ENCODE measurements around the gene CEP162. TPM values are rescaled to one million over a fixed set of nuclear protein-coding genes. Genes with fewer than 3 reads are reported as not detected.

CEP162 gene
- total and polyA plus RNA-seq, 10 of the 15 experiments (the other 5 are each of a cell fraction or from before 2014, with no cell fraction given): 2.7 to 7.9 (median 4.5) TPM

DNA sequence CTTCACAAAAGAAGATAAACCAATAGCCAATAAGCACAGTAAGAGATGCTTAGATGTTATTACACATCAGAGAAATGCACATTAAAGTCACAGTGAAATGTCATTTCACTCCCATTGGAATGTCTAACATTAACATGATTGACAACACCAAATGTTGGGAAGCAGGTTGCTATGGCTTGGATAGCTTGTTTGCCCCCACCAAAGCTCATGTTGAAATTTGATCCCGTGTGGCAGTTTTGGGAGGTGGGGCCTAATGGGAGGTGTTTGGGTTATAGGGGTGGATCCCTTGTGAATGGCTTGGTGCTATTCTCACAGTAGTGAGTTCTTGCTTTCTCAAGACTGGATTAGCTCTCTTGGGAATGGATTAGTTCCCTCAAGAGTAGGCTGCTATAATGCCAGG is 149.1 kb downstream of the CEP162 start:
- Histone ChIP-seq H3K27ac (ENCODE audit: control insufficient read depth, insufficient read depth) (no peak overlapping the region), H3K4me1 (ENCODE audit: control insufficient read depth, insufficient read depth, low read length) (no peaks in the 10 kb centered on the region), H3K36me3 (ENCODE audit: control insufficient read depth in 2 of 2, insufficient read depth in 2 of 2, low read length in 1 of 2) (no peaks in the 10 kb centered on the region), H3K9ac (ENCODE audit: control insufficient read depth, insufficient read depth, low read length) (no peak overlapping the region), H3K27me3 (replicated peaks in 1 of 2; ENCODE audit: control insufficient read depth in 2 of 2, insufficient read depth in 2 of 2, low read length in 1 of 2) (no peaks in the 10 kb centered on the region), H2AFZ (ENCODE audit: control insufficient read depth, low read depth, low read length) (no peak overlapping the region), H4K20me1 (ENCODE audit: control insufficient read depth, insufficient read depth) (no peaks in the 10 kb centered on the region), H3K4me2 (ENCODE audit: control insufficient read depth, insufficient read depth) (no peak overlapping the region), H3K4me3 (no peak overlapping the region), H3K79me2 (ENCODE audit: control insufficient read depth, insufficient read depth, low read length) (no peaks in the 10 kb centered on the region), H3K9me3 (replicated peaks; ENCODE audit: control insufficient read depth, insufficient read depth, low read length) (no peaks in the 10 kb centered on the region)
- TF ChIP-seq FOXM1 (IDR thresholded peaks at IDR 0.05; ENCODE audit: low read depth, low read length): no peak
- TF ChIP-seq SUPT20H (IDR thresholded peaks at IDR 0.05; ENCODE audit: borderline replicate concordance, control insufficient read depth, low read depth, low read length): no peak
- no peak for TF ChIP-seq BCL11A (IDR thresholded peaks at IDR 0.05; ENCODE audit: low read depth, low read length)
- TF ChIP-seq MTA2 (IDR thresholded peaks at IDR 0.05; ENCODE audit: low read depth): no peak
- ChIA-PET POLR2A (no interaction called here), SMC1A (ENCODE audit: uncharacterized antibody, unreplicated experiment) (no interaction called here), CTCF (no interaction called here), RAD21 (ENCODE audit: unreplicated experiment) (no interaction called here)
- ATAC-seq: no peak
- no TSS peak for BruUV-seq (replicated peaks)
- in situ Hi-C loops (cut with MboI) (no loop called here), intact Hi-C loops (cut with micrococcal nuclease; ENCODE audit: unreplicated experiment) (no loop called here)
- FAIRE-seq: no peak
- no peak for DNase-seq (ENCODE audit: low read depth, low spot score)
- WGBS (ENCODE audit: insufficient coverage, insufficient replicate concordance, low lambda C conversion rate, missing lambda C conversion rate): 100% methylated on average over 1 of the region's 1 CpG

DNA sequence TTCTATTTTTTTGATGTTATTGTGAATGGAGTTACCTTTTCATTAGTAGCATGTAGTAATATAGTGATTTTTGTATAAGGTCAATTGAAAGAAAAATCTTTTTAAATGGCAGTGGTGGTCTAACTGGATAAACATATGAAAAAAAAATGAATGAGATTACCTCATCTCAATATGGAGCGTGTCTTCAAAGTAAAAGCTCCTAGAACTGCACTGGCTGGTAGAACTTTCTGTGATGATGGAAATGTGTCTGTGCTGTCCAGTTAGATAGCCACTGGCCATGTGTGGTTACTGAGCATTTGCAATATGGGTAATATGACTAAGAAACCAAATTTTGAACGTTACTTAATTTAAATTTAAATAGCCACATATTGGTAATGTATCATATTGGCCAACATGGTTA is 149.8 kb downstream of the CEP162 start:
- FAIRE-seq (no peak), DNase-seq (ENCODE audit: low read depth, low spot score) (no peak), ATAC-seq (no peak)
- WGBS (ENCODE audit: insufficient coverage, insufficient replicate concordance, low lambda C conversion rate, missing lambda C conversion rate): 0% methylated on average over 2 of the region's 2 CpGs
- Histone ChIP-seq H2AFZ (ENCODE audit: control insufficient read depth, low read depth, low read length) (no peak overlapping the region), H3K4me3 (no peak overlapping the region), H3K4me2 (ENCODE audit: control insufficient read depth, insufficient read depth) (no peak overlapping the region), H3K36me3 (ENCODE audit: control insufficient read depth in 2 of 2, insufficient read depth in 2 of 2, low read length in 1 of 2) (no peaks in the 10 kb centered on the region), H3K27me3 (replicated peaks in 1 of 2; ENCODE audit: control insufficient read depth in 2 of 2, insufficient read depth in 2 of 2, low read length in 1 of 2) (no peaks in the 10 kb centered on the region), H3K27ac (ENCODE audit: control insufficient read depth, insufficient read depth) (no peak overlapping the region), H3K9me3 (replicated peaks; ENCODE audit: control insufficient read depth, insufficient read depth, low read length) (no peaks in the 10 kb centered on the region), H3K9ac (ENCODE audit: control insufficient read depth, insufficient read depth, low read length) (no peak overlapping the region), H4K20me1 (ENCODE audit: control insufficient read depth, insufficient read depth) (no peaks in the 10 kb centered on the region), H3K79me2 (ENCODE audit: control insufficient read depth, insufficient read depth, low read length) (no peaks in the 10 kb centered on the region), H3K4me1 (ENCODE audit: control insufficient read depth, insufficient read depth, low read length) (no peaks in the 10 kb centered on the region)
- TF ChIP-seq MYC (IDR thresholded peaks at IDR 0.05; ENCODE audit: insufficient read depth, insufficient read length, insufficient replicate concordance, low read length, severe bottlenecking): no peak
- TF ChIP-seq SMAD1 (IDR thresholded peaks at IDR 0.05; ENCODE audit: low read depth, partially characterized antibody): no peak
- TF ChIP-seq MEF2B (IDR thresholded peaks at IDR 0.05; ENCODE audit: partially characterized antibody, poor library complexity, severe bottlenecking): no peak
- TF ChIP-seq GABPA (IDR thresholded peaks at IDR 0.05; ENCODE audit: low read depth): no peak
- no peak for TF ChIP-seq POLR2AphosphoS2 (IDR thresholded peaks at IDR 0.05; ENCODE audit: low read depth, low read length)
- no peak for TF ChIP-seq SUPT20H (IDR thresholded peaks at IDR 0.05; ENCODE audit: borderline replicate concordance, control insufficient read depth, low read depth, low read length)
- no peak for TF ChIP-seq POLR2A (IDR thresholded peaks at IDR 0.05; ENCODE audit: low read depth, low read length)
- no TSS peak for BruUV-seq (replicated peaks)
- intact Hi-C loops (cut with micrococcal nuclease; ENCODE audit: unreplicated experiment) (no loop called here), in situ Hi-C loops (cut with MboI) (no loop called here)
- CTCF ChIA-PET: no interaction called here
- SMC1A ChIA-PET (ENCODE audit: uncharacterized antibody, unreplicated experiment): no interaction called here
- POLR2A ChIA-PET: no interaction called here
- RAD21 ChIA-PET (ENCODE audit: unreplicated experiment): no interaction called here
